Measurements from ENCODE around the gene NELL1.

NELL1 gene

GRCh38 chr11:21278840-21279239 is 609.5 kb downstream of the NELL1 start:
- H3K4me3 ChIP-seq (ENCODE audit: low read depth, low read length): no peak overlapping the region
- TF ChIP-seq CTCF (IDR thresholded peaks at IDR 0.05; ENCODE audit: low read depth, low read length, missing control alignments): no peak
- no peaks in the 10 kb centered on the region for H3K27me3 ChIP-seq (replicated peaks)
- no peak overlapping the region for H3K27ac ChIP-seq
- no peak for DNase-seq
- no peaks in the 10 kb centered on the region for H3K36me3 ChIP-seq (replicated peaks)
- in situ Hi-C loops (cut with HindIII; ENCODE audit: low pct_ligation_motif_present, low sequenced_read_pairs): no loop called here

- no peak for TF ChIP-seq CTCF (IDR thresholded peaks at IDR 0.05; ENCODE audit: low read depth, low read length, missing control alignments)
- Histone ChIP-seq H3K36me3 (replicated peaks) (no peaks in the 10 kb centered on the region), H3K27ac (no peak overlapping the region), H3K27me3 (replicated peaks) (no peaks in the 10 kb centered on the region), H3K4me3 (ENCODE audit: low read depth, low read length) (no peak overlapping the region)
- DNase-seq: no peak
- in situ Hi-C loops (cut with HindIII; ENCODE audit: low pct_ligation_motif_present, low sequenced_read_pairs): no loop called here
Observed at GRCh38 chr11:21285104-21285503, 615.7 kb downstream of the NELL1 start.

- Histone ChIP-seq H3K27me3 (replicated peaks) (no peaks in the 10 kb centered on the region), H3K36me3 (replicated peaks) (no peaks in the 10 kb centered on the region), H3K27ac (no peak overlapping the region), H3K4me3 (ENCODE audit: low read depth, low read length) (no peak overlapping the region)
- in situ Hi-C loops (cut with HindIII; ENCODE audit: low pct_ligation_motif_present, low sequenced_read_pairs): no loop called here
- no peak for TF ChIP-seq CTCF (IDR thresholded peaks at IDR 0.05; ENCODE audit: low read depth, low read length, missing control alignments)
- DNase-seq: no peak
Observed at GRCh38 chr11:21289686-21290085, 620.3 kb downstream of the NELL1 start.

GRCh38 chr11:21295508-21295907 is 626.1 kb downstream of the NELL1 start:
- H3K27me3 ChIP-seq (replicated peaks): no peaks in the 10 kb centered on the region
- no peak overlapping the region for H3K27ac ChIP-seq
- no peaks in the 10 kb centered on the region for H3K36me3 ChIP-seq (replicated peaks)
- in situ Hi-C loops (cut with HindIII; ENCODE audit: low pct_ligation_motif_present, low sequenced_read_pairs): no loop called here
- DNase-seq: no peak
- no peak for TF ChIP-seq CTCF (IDR thresholded peaks at IDR 0.05; ENCODE audit: low read depth, low read length, missing control alignments)
- H3K4me3 ChIP-seq (ENCODE audit: low read depth, low read length): no peak overlapping the region

- no peak for DNase-seq
- no peaks in the 10 kb centered on the region for H3K27me3 ChIP-seq (replicated peaks)
- H3K4me3 ChIP-seq (ENCODE audit: low read depth, low read length): no peak overlapping the region
- no peak overlapping the region for H3K27ac ChIP-seq
- in situ Hi-C loops (cut with HindIII; ENCODE audit: low pct_ligation_motif_present, low sequenced_read_pairs): no loop called here
- no peak for TF ChIP-seq CTCF (IDR thresholded peaks at IDR 0.05; ENCODE audit: low read depth, low read length, missing control alignments)
- H3K36me3 ChIP-seq (replicated peaks): no peaks in the 10 kb centered on the region
Observed at GRCh38 chr11:21301981-21302380, 632.6 kb downstream of the NELL1 start.

- Histone ChIP-seq H3K27me3 (replicated peaks) (no peaks in the 10 kb centered on the region), H3K36me3 (replicated peaks) (no peaks in the 10 kb centered on the region), H3K27ac (no peak overlapping the region), H3K4me3 (ENCODE audit: low read depth, low read length) (no peak overlapping the region)
- DNase-seq: no peak
- in situ Hi-C loops (cut with HindIII; ENCODE audit: low pct_ligation_motif_present, low sequenced_read_pairs): no loop called here
- TF ChIP-seq CTCF (IDR thresholded peaks at IDR 0.05; ENCODE audit: low read depth, low read length, missing control alignments): no peak
Observed at GRCh38 chr11:21306739-21307358, 637.5 kb downstream of the NELL1 start.

Data from brain microvascular endothelial cell (primary cell).